ENCODE results near the gene ARID4B. TPM values are rescaled to one million over a fixed set of nuclear protein-coding genes. Genes with fewer than 3 reads are reported as not detected.

Gene ARID4B
- total RNA-seq, 1 experiment from 2014 or later, result 28.3 TPM

DNA sequence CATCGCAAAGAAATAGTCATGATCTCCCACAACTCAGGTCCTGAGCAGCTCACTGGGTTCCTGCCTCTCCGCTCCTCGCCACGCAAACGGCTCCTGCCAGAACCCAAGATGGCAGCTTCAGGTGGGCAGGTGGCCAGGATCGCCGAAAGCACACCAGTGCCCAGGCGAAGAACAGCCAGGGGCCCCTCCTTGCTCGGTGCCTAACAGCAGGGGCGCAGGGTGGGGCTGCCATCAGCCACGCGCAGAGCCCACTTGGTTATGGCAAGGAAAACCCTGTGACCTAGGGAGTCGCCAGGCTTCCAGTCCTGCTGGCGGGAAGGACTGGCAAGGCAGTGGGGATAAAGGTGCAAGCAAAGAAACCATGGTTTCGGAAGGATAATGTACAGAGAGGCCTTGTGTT lies 47.5 kb downstream of the ARID4B start:
- H3K27me3 ChIP-seq (ENCODE audit: insufficient read depth, low read length), result no peaks in the 10 kb centered on the region
- ATAC-seq (no peak), DNase-seq (ENCODE audit: low read depth, low spot score) (no peak)
- H3K27ac ChIP-seq (ENCODE audit: low read depth, low read length), result no peak overlapping the region
- H3K79me2 ChIP-seq (ENCODE audit: insufficient read depth, low read length), result peaks cover 93% of the 10 kb centered on the region
- POLR2A ChIA-PET, result no interaction called here
- no peaks in the 10 kb centered on the region for H3K9me2 ChIP-seq (ENCODE audit: insufficient read depth)
- H2AFZ ChIP-seq (ENCODE audit: low read depth, low read length, poor library complexity, severe bottlenecking), result no peak overlapping the region
- 0 out of 2 replicates have a peak, but pooled peaks cover 10% of the 10 kb centered on the region for H4K20me1 ChIP-seq (ENCODE audit: insufficient read depth)
- RAD21 ChIA-PET (ENCODE audit: low non-redundant PET in 1 of 2, low total read pairs in 2 of 2, uncharacterized antibody in 2 of 2, unreplicated experiment in 2 of 2), result no interaction called here
- no peak overlapping the region for H3K4me2 ChIP-seq (ENCODE audit: low read length)
- intact Hi-C loops (cut with micrococcal nuclease), result no loop called here
- TF ChIP-seq EZH2phosphoT487 (IDR thresholded peaks at IDR 0.05; ENCODE audit: borderline replicate concordance) (no peak), TCF7L2 (IDR thresholded peaks at IDR 0.05; ENCODE audit: borderline replicate concordance, extremely low read depth, insufficient read depth, insufficient read length) (no peak), JUND (IDR thresholded peaks at IDR 0.05) (no peak), EGR1 (IDR thresholded peaks at IDR 0.05; ENCODE audit: low read depth) (no peak), SP1 (IDR thresholded peaks at IDR 0.05; ENCODE audit: low read depth) (no peak), FOSL1 (IDR thresholded peaks at IDR 0.05; ENCODE audit: low read depth) (no peak), YY1 (IDR thresholded peaks at IDR 0.05; ENCODE audit: extremely low read depth, insufficient replicate concordance, low read depth, low read length) (no peak), POLR2AphosphoS5 (IDR thresholded peaks at IDR 0.05; ENCODE audit: low read depth, low read length) (no peak), CBX3 (IDR thresholded peaks at IDR 0.05; ENCODE audit: low read depth) (no peak), SRF (IDR thresholded peaks at IDR 0.05; ENCODE audit: low read depth) (no peak), CEBPB (IDR thresholded peaks at IDR 0.05; ENCODE audit: low read depth) (no peak), ZNF274 (IDR thresholded peaks at IDR 0.05; ENCODE audit: low read depth, low read length) (no peak), SIN3A (IDR thresholded peaks at IDR 0.05; ENCODE audit: low read depth) (no peak)
- TF ChIP-seq, protein P1, sequence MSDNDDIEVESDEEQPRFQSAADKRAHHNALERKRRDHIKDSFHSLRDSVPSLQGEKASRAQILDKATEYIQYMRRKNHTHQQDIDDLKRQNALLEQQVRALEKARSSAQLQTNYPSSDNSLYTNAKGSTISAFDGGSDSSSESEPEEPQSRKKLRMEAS (IDR thresholded peaks at IDR 0.05), result no peak
- TF ChIP-seq, protein P2, sequence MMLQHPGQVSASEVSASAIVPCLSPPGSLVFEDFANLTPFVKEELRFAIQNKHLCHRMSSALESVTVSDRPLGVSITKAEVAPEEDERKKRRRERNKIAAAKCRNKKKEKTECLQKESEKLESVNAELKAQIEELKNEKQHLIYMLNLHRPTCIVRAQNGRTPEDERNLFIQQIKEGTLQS (IDR thresholded peaks at IDR 0.05), result no peak
- H3K9ac ChIP-seq (ENCODE audit: low read length), result no peak overlapping the region
- H3K4me1 ChIP-seq (ENCODE audit: control insufficient read depth in 1 of 2, insufficient read depth in 2 of 2, low read length in 2 of 2), result peaks cover 0 to 3% of the 10 kb centered on the region in 2 experiments; a peak in 1 of 4 replicates
- H3K9me3 ChIP-seq (ENCODE audit: control insufficient read depth in 1 of 2, insufficient read depth in 1 of 2, low read depth in 1 of 2, low read length in 2 of 2), result no peaks in the 10 kb centered on the region
- H3K36me3 ChIP-seq (ENCODE audit: control insufficient read depth in 1 of 2, insufficient read depth in 2 of 2, low read length in 2 of 2), result no peaks in the 10 kb centered on the region
- no peak overlapping the region for H3K4me3 ChIP-seq (replicated peaks in 1 of 2; ENCODE audit: low read depth in 1 of 2, low read length in 2 of 2)
- no TSS peak for BruUV-seq (replicated peaks)
- CTCF ChIA-PET, result no interaction called here
